ENCODE results near the gene PRSS21. TPM values are rescaled to one million over a fixed set of nuclear protein-coding genes. Genes with fewer than 3 reads are reported as not detected.

Gene PRSS21
- total and polyA plus RNA-seq, 9 donors = 0.20 to 0.30 TPM; not detected in 7

GRCh38 chr16:2806286-2806685 is 10.8 kb upstream of the PRSS21 start:
- no peak overlapping the region for H3K27ac ChIP-seq (ENCODE audit: low read length)
- DNase-seq = no peak
- peaks cover 9% of the 10 kb centered on the region for H3K9me3 ChIP-seq (replicated peaks; ENCODE audit: control insufficient read depth, low read depth, low read length)
- no peaks in the 10 kb centered on the region for H3K36me3 ChIP-seq (ENCODE audit: control insufficient read depth, insufficient read depth, low read length)
- H3K27me3 ChIP-seq (ENCODE audit: control insufficient read depth, insufficient read depth, low read length) = peaks cover 15% of the 10 kb centered on the region
- H3K4me1 ChIP-seq (ENCODE audit: control insufficient read depth, insufficient read depth, low read length) = no peaks in the 10 kb centered on the region
- H3K4me3 ChIP-seq (ENCODE audit: low read length) = no peak overlapping the region
- WGBS (ENCODE audit: insufficient coverage) = 81% methylated on average over 4 of the region's 5 CpGs

- H3K4me3 ChIP-seq (ENCODE audit: low read length) = no peak overlapping the region
- H3K27me3 ChIP-seq (ENCODE audit: control insufficient read depth, insufficient read depth, low read length) = peaks cover 15% of the 10 kb centered on the region
- H3K27ac ChIP-seq (ENCODE audit: low read length) = no peak overlapping the region
- no peak for DNase-seq
- WGBS (ENCODE audit: insufficient coverage) = 89% methylated on average over 4 of the region's 7 CpGs
- peaks cover 9% of the 10 kb centered on the region for H3K9me3 ChIP-seq (replicated peaks; ENCODE audit: control insufficient read depth, low read depth, low read length)
- no peaks in the 10 kb centered on the region for H3K36me3 ChIP-seq (ENCODE audit: control insufficient read depth, insufficient read depth, low read length)
- peaks cover 4% of the 10 kb centered on the region for H3K4me1 ChIP-seq (ENCODE audit: control insufficient read depth, insufficient read depth, low read length)
Observed at GRCh38 chr16:2808181-2808580, 8.9 kb upstream of the PRSS21 start.

GRCh38 chr16:2809149-2809760 is 7.8 kb upstream of the PRSS21 start:
- H3K36me3 ChIP-seq (ENCODE audit: control insufficient read depth, insufficient read depth, low read length) = no peaks in the 10 kb centered on the region
- H3K4me3 ChIP-seq (ENCODE audit: low read length) = no peak overlapping the region
- no CpG with 5 or more reads among the region's 3 CpGs for WGBS (ENCODE audit: insufficient coverage)
- H3K4me1 ChIP-seq (ENCODE audit: control insufficient read depth, insufficient read depth, low read length) = peaks cover 4% of the 10 kb centered on the region
- DNase-seq = no peak
- H3K27ac ChIP-seq (ENCODE audit: low read length) = no peak overlapping the region
- peaks cover 15% of the 10 kb centered on the region for H3K27me3 ChIP-seq (ENCODE audit: control insufficient read depth, insufficient read depth, low read length)
- H3K9me3 ChIP-seq (replicated peaks; ENCODE audit: control insufficient read depth, low read depth, low read length) = peaks cover 3% of the 10 kb centered on the region

GRCh38 chr16:2810651-2811050 is 6.4 kb upstream of the PRSS21 start:
- no peak for DNase-seq
- no peaks in the 10 kb centered on the region for H3K36me3 ChIP-seq (ENCODE audit: control insufficient read depth, insufficient read depth, low read length)
- H3K4me3 ChIP-seq (ENCODE audit: low read length) = no peak overlapping the region
- no peak overlapping the region for H3K27ac ChIP-seq (ENCODE audit: low read length)
- peaks cover 4% of the 10 kb centered on the region for H3K4me1 ChIP-seq (ENCODE audit: control insufficient read depth, insufficient read depth, low read length)
- 85% methylated on average over 6 of the region's 6 CpGs for WGBS (ENCODE audit: insufficient coverage)
- no peaks in the 10 kb centered on the region for H3K9me3 ChIP-seq (replicated peaks; ENCODE audit: control insufficient read depth, low read depth, low read length)
- H3K27me3 ChIP-seq (ENCODE audit: control insufficient read depth, insufficient read depth, low read length) = peaks cover 13% of the 10 kb centered on the region

GRCh38 chr16:2811703-2812471 is 5.2 kb upstream of the PRSS21 start:
- no peaks in the 10 kb centered on the region for H3K36me3 ChIP-seq (ENCODE audit: control insufficient read depth, insufficient read depth, low read length)
- no peak overlapping the region for H3K27ac ChIP-seq (ENCODE audit: low read length)
- no peak for DNase-seq
- H3K4me1 ChIP-seq (ENCODE audit: control insufficient read depth, insufficient read depth, low read length) = peaks cover 4% of the 10 kb centered on the region
- 59% methylated on average over 14 of the region's 15 CpGs for WGBS (ENCODE audit: insufficient coverage)
- H3K4me3 ChIP-seq (ENCODE audit: low read length) = no peak overlapping the region
- H3K9me3 ChIP-seq (replicated peaks; ENCODE audit: control insufficient read depth, low read depth, low read length) = no peaks in the 10 kb centered on the region
- peaks cover 11% of the 10 kb centered on the region for H3K27me3 ChIP-seq (ENCODE audit: control insufficient read depth, insufficient read depth, low read length)

GRCh38 chr16:2813771-2814221 is 3.2 kb upstream of the PRSS21 start:
- Histone ChIP-seq H3K4me1 (ENCODE audit: control insufficient read depth, insufficient read depth, low read length) (peaks cover 4% of the 10 kb centered on the region), H3K4me3 (ENCODE audit: low read length) (no peak overlapping the region), H3K27me3 (ENCODE audit: control insufficient read depth, insufficient read depth, low read length) (peaks cover 11% of the 10 kb centered on the region), H3K36me3 (ENCODE audit: control insufficient read depth, insufficient read depth, low read length) (no peaks in the 10 kb centered on the region), H3K9me3 (replicated peaks; ENCODE audit: control insufficient read depth, low read depth, low read length) (no peaks in the 10 kb centered on the region), H3K27ac (ENCODE audit: low read length) (no peak overlapping the region)
- DNase-seq = no peak
- 57% methylated on average over 6 of the region's 7 CpGs for WGBS (ENCODE audit: insufficient coverage)

- H3K27ac ChIP-seq (ENCODE audit: low read length) = no peak overlapping the region
- no peak for DNase-seq
- peaks cover 4% of the 10 kb centered on the region for H3K4me1 ChIP-seq (ENCODE audit: control insufficient read depth, insufficient read depth, low read length)
- no peak overlapping the region for H3K4me3 ChIP-seq (ENCODE audit: low read length)
- WGBS (ENCODE audit: insufficient coverage) = 74% methylated on average over 14 of the region's 20 CpGs
- H3K27me3 ChIP-seq (ENCODE audit: control insufficient read depth, insufficient read depth, low read length) = peaks cover 12% of the 10 kb centered on the region
- no peaks in the 10 kb centered on the region for H3K9me3 ChIP-seq (replicated peaks; ENCODE audit: control insufficient read depth, low read depth, low read length)
- H3K36me3 ChIP-seq (ENCODE audit: control insufficient read depth, insufficient read depth, low read length) = no peaks in the 10 kb centered on the region
Observed at GRCh38 chr16:2814551-2815298, 2.3 kb upstream of the PRSS21 start.

GRCh38 chr16:2815299-2815771 is 1.7 kb upstream of the PRSS21 start:
- no peak overlapping the region for H3K27ac ChIP-seq (ENCODE audit: low read length)
- peaks cover 15% of the 10 kb centered on the region for H3K27me3 ChIP-seq (ENCODE audit: control insufficient read depth, insufficient read depth, low read length)
- DNase-seq = no peak
- no peak overlapping the region for H3K4me3 ChIP-seq (ENCODE audit: low read length)
- no peaks in the 10 kb centered on the region for H3K9me3 ChIP-seq (replicated peaks; ENCODE audit: control insufficient read depth, low read depth, low read length)
- H3K4me1 ChIP-seq (ENCODE audit: control insufficient read depth, insufficient read depth, low read length) = peaks cover 4% of the 10 kb centered on the region
- no peaks in the 10 kb centered on the region for H3K36me3 ChIP-seq (ENCODE audit: control insufficient read depth, insufficient read depth, low read length)
- 72% methylated on average over 7 of the region's 10 CpGs for WGBS (ENCODE audit: insufficient coverage)

- Histone ChIP-seq H3K27me3 (ENCODE audit: control insufficient read depth, insufficient read depth, low read length) (peaks cover 17% of the 10 kb centered on the region), H3K36me3 (ENCODE audit: control insufficient read depth, insufficient read depth, low read length) (no peaks in the 10 kb centered on the region), H3K4me1 (ENCODE audit: control insufficient read depth, insufficient read depth, low read length) (no peaks in the 10 kb centered on the region), H3K27ac (ENCODE audit: low read length) (no peak overlapping the region), H3K9me3 (replicated peaks; ENCODE audit: control insufficient read depth, low read depth, low read length) (no peaks in the 10 kb centered on the region), H3K4me3 (ENCODE audit: low read length) (no peak overlapping the region)
- DNase-seq = no peak
- WGBS (ENCODE audit: insufficient coverage) = 64% methylated on average over 50 of the region's 68 CpGs
Observed at GRCh38 chr16:2817340-2818271, 569 bp downstream of the PRSS21 start.

Measured in muscle of leg (tissue), 11 donors.